Vagina (tissue), 2 donors: ENCODE results near the gene RPL7A.

ENCODE experiments used
- CTCF ChIP-seq, 3 experiments: fragments of 450-650 bp in 2 of 3; fragments of 200-600 bp in 1 of 3; sonication (generic) in 1 of 3; IDR thresholded peaks; one replicate each; pipeline ENCODE4 v1.5.1; 2017 to 2019; ENCODE audit warnings: antibody characterized with exemption in 3 of 3, mild to moderate bottlenecking in 2 of 3, moderate library complexity in 2 of 3
- POLR2A ChIP-seq, 2 donors: fragments of 450-650 bp; IDR thresholded peaks; one replicate each; pipeline ENCODE4 v1.6.1; 2017; ENCODE audit warnings: antibody characterized with exemption in 2 of 2, mild to moderate bottlenecking in 2 of 2, moderate library complexity in 2 of 2

DNA sequence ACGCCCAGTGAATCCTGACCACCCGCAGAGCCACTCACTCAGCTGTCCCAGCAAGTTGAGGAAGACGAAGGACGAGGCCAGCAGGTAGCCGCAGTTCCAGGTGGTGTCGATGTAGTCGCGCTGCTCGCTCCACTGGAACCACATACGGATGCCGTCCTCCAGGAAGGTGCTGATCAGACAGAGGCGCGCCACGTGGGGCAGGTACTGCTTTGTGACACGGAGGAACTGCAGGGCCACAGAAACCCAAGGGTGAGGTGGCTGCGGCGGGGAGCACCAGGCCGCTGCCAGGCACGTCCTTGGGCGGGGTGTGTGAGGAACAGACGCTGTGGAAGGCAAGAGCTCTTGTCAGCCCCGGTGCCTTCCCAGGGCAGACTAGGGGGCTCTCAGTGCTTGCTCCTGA lies 19.2 kb downstream of the RPL7A start:
- TF ChIP-seq POLR2A (IDR thresholded peaks at IDR 0.05) (no peak), CTCF (IDR thresholded peaks at IDR 0.05) (no peak)
